Activated T-helper 1 cell treated with anti-CD3 and anti-CD28 coated beads, Interleukin-12 subunit alpha, Interleukin-12 subunit beta, Interleukin-2, Interleukin-4 antibody, amounts not matched to agents 30 ng/mL and 10 ng/mL and 1 ng/mL, durations not matched to agents 14 hours and 24 hours and 36 hours (primary cell): Measurements from ENCODE around the gene ABI1. TPM values are rescaled to one million over a fixed set of nuclear protein-coding genes. Genes with fewer than 3 reads are reported as not detected.

Experiments
- DNase-seq: peaks from one replicate; pipeline ENCODE4 v3.0.0; 2021; ENCODE audit warnings: low spot score
- H3K27ac Mint-ChIP-seq: one replicate; pipeline ENCODE4 v1.8.0; 2021; ENCODE audit warnings: mild to moderate bottlenecking, mixed read lengths
- H3K27me3 Mint-ChIP-seq: one replicate; pipeline ENCODE4 v1.8.0; 2022; ENCODE audit warnings: mild to moderate bottlenecking, moderate library complexity, mixed read lengths; ENCODE audit not compliant: insufficient read depth
- H3K36me3 Mint-ChIP-seq: one replicate; pipeline ENCODE4 v1.8.0; 2021; ENCODE audit warnings: low read depth, mixed read lengths
- H3K4me1 Mint-ChIP-seq: one replicate; pipeline ENCODE4 v1.8.0; 2021; ENCODE audit warnings: low read depth, mixed read lengths
- H3K4me3 Mint-ChIP-seq: one replicate; pipeline ENCODE4 v1.8.0; 2021; ENCODE audit warnings: mild to moderate bottlenecking, moderate library complexity, mixed read lengths
- H3K9me3 Mint-ChIP-seq: one replicate; pipeline ENCODE4 v1.8.0; 2021; ENCODE audit warnings: mixed read lengths
- intact Hi-C: fragments of 100-400 bp; cut with micrococcal nuclease; formaldehyde crosslinking; loops from one replicate; pipeline ENCODE4 v1.15.1; 2024
- total RNA-seq: library from RNA; stranded (reverse); gene quantifications from 2 replicates; pipeline ENCODE4 v1.2.3, GENCODE V29; 2022

The ABI1 gene
- total RNA-seq, 1 donor from 2014 or later, result 66.6 TPM

- Mint-ChIP-seq H3K4me1 (peaks cover 36% of the 10 kb centered on the region), H3K9me3 (no peaks in the 10 kb centered on the region), H3K27me3 (no peaks in the 10 kb centered on the region), H3K27ac (no peak overlapping the region), H3K4me3 (no peak overlapping the region), H3K36me3 (peaks cover 6% of the 10 kb centered on the region)
- intact Hi-C loops, result no loop called here
- DNase-seq, result no peak
Measured at GRCh38 chr10:26773633-26774032, 87.1 kb downstream of the ABI1 start.

GRCh38 chr10:26770069-26770468 is 90.7 kb downstream of the ABI1 start:
- intact Hi-C loops, result no loop called here
- no peak overlapping the region for H3K4me3 Mint-ChIP-seq

GRCh38 chr10:26765549-26765948 is 95.2 kb downstream of the ABI1 start:
- Mint-ChIP-seq H3K27ac (no peak overlapping the region), H3K4me1 (peaks cover under 1% of the 10 kb centered on the region), H3K36me3 (peaks cover 34% of the 10 kb centered on the region), H3K4me3 (no peak overlapping the region), H3K27me3 (no peaks in the 10 kb centered on the region), H3K9me3 (no peaks in the 10 kb centered on the region)
- intact Hi-C loops, result no loop called here
- DNase-seq, result no peak

More at GRCh38 chr10:26770069-26770468, 90.7 kb downstream of the ABI1 start:
- no peak for DNase-seq
- Mint-ChIP-seq H3K27me3 (no peaks in the 10 kb centered on the region), H3K27ac (no peak overlapping the region), H3K4me1 (peaks cover 14% of the 10 kb centered on the region), H3K9me3 (no peaks in the 10 kb centered on the region), H3K36me3 (peaks cover 24% of the 10 kb centered on the region)

GRCh38 chr10:26759008-26759407 is 101.8 kb downstream of the ABI1 start:
- H3K4me3 Mint-ChIP-seq, result no peak overlapping the region
- peak overlapping the region; percentile 13 for H3K27ac Mint-ChIP-seq
- no peaks in the 10 kb centered on the region for H3K27me3 Mint-ChIP-seq
- DNase-seq, result no peak
- H3K36me3 Mint-ChIP-seq, result peaks cover 27% of the 10 kb centered on the region
- H3K4me1 Mint-ChIP-seq, result peaks cover 11% of the 10 kb centered on the region
- intact Hi-C loops, result loop anchor here (5.0 kb wide), 1 partner anchor 38 kb away; no protein-coding TSS in a partner anchor
- H3K9me3 Mint-ChIP-seq, result no peaks in the 10 kb centered on the region

GRCh38 chr10:26755443-26755903 is 105.3 kb downstream of the ABI1 start:
- Mint-ChIP-seq H3K27me3 (no peaks in the 10 kb centered on the region), H3K36me3 (peaks cover 34% of the 10 kb centered on the region), H3K9me3 (no peaks in the 10 kb centered on the region), H3K27ac (peak overlapping the region; percentile 77), H3K4me1 (peaks cover 24% of the 10 kb centered on the region), H3K4me3 (no peak overlapping the region)
- DNase-seq, result no peak
- intact Hi-C loops, result loop anchor here (5.0 kb wide), 1 partner anchor 42 kb away; no protein-coding TSS in a partner anchor

- H3K4me3 Mint-ChIP-seq, result no peak overlapping the region
- H3K36me3 Mint-ChIP-seq, result peaks cover 50% of the 10 kb centered on the region
- DNase-seq, result no peak
- H3K9me3 Mint-ChIP-seq, result no peaks in the 10 kb centered on the region
- intact Hi-C loops, result no loop called here
- H3K27me3 Mint-ChIP-seq, result no peaks in the 10 kb centered on the region
- peak overlapping the region; percentile 57 for H3K27ac Mint-ChIP-seq
- peaks cover 50% of the 10 kb centered on the region for H3K4me1 Mint-ChIP-seq
Measured at GRCh38 chr10:26746061-26746460, 114.7 kb downstream of the ABI1 start.

- no peak for DNase-seq
- intact Hi-C loops, result no loop called here
- Mint-ChIP-seq H3K36me3 (peaks cover 63% of the 10 kb centered on the region), H3K9me3 (no peaks in the 10 kb centered on the region), H3K27ac (peak overlapping the region; percentile 75), H3K4me3 (peak overlapping the region; percentile 8), H3K27me3 (no peaks in the 10 kb centered on the region), H3K4me1 (peaks cover 70% of the 10 kb centered on the region)
Measured at GRCh38 chr10:26743841-26744240, 116.9 kb downstream of the ABI1 start.

GRCh38 chr10:26743091-26743490 is 117.7 kb downstream of the ABI1 start:
- intact Hi-C loops, result no loop called here
- Mint-ChIP-seq H3K36me3 (peaks cover 65% of the 10 kb centered on the region), H3K4me3 (no peak overlapping the region), H3K9me3 (no peaks in the 10 kb centered on the region), H3K27ac (peak overlapping the region; percentile 97), H3K4me1 (peaks cover 78% of the 10 kb centered on the region), H3K27me3 (no peaks in the 10 kb centered on the region)
- DNase-seq, result no peak

GRCh38 chr10:26741368-26741767 is 119.4 kb downstream of the ABI1 start:
- peaks cover 66% of the 10 kb centered on the region for H3K36me3 Mint-ChIP-seq

GRCh38 chr10:26739071-26739631 is 121.6 kb downstream of the ABI1 start:
- Mint-ChIP-seq H3K27ac (peak overlapping the region; percentile 99), H3K9me3 (no peaks in the 10 kb centered on the region), H3K36me3 (peaks cover 69% of the 10 kb centered on the region), H3K27me3 (no peaks in the 10 kb centered on the region), H3K4me3 (peak overlapping the region; percentile 77), H3K4me1 (peaks cover 83% of the 10 kb centered on the region)
- intact Hi-C loops, result loop anchor here (2.0 to 5.0 kb wide), 5 partner anchors 42 to 504 kb away; partner anchors contain the start of genes MASTL, PDSS1 and YME1L1
- DNase-seq, result no peak

More at GRCh38 chr10:26741368-26741767, 119.4 kb downstream of the ABI1 start:
- intact Hi-C loops, result no loop called here
- peak overlapping the region; percentile 7 for H3K4me3 Mint-ChIP-seq
- peaks cover 83% of the 10 kb centered on the region for H3K4me1 Mint-ChIP-seq
- no peaks in the 10 kb centered on the region for H3K27me3 Mint-ChIP-seq
- H3K27ac Mint-ChIP-seq, result peak overlapping the region; percentile 84
- no peaks in the 10 kb centered on the region for H3K9me3 Mint-ChIP-seq
- DNase-seq, result no peak

- intact Hi-C loops, result loop anchor here (2.0 to 5.0 kb wide), 5 partner anchors 41 to 504 kb away; partner anchors contain the start of genes MASTL, PDSS1 and YME1L1
- H3K27me3 Mint-ChIP-seq, result no peaks in the 10 kb centered on the region
- peak overlapping the region; percentile 99 for H3K27ac Mint-ChIP-seq
- DNase-seq, result no peak
- H3K9me3 Mint-ChIP-seq, result no peaks in the 10 kb centered on the region
- H3K36me3 Mint-ChIP-seq, result peaks cover 65% of the 10 kb centered on the region
- peak overlapping the region; percentile 45 for H3K4me3 Mint-ChIP-seq
- peaks cover 78% of the 10 kb centered on the region for H3K4me1 Mint-ChIP-seq
Measured at GRCh38 chr10:26738301-26738911, 122.4 kb downstream of the ABI1 start.

GRCh38 chr10:26737730-26738129 is 123.0 kb downstream of the ABI1 start:
- H3K9me3 Mint-ChIP-seq, result no peaks in the 10 kb centered on the region
- peak; percentile 59 for DNase-seq
- H3K27me3 Mint-ChIP-seq, result no peaks in the 10 kb centered on the region
- H3K4me3 Mint-ChIP-seq, result peak overlapping the region; percentile 45
- H3K4me1 Mint-ChIP-seq, result peaks cover 74% of the 10 kb centered on the region
- H3K36me3 Mint-ChIP-seq, result peaks cover 61% of the 10 kb centered on the region
- peak overlapping the region; percentile 99 for H3K27ac Mint-ChIP-seq
- intact Hi-C loops, result loop anchor here (1.0 to 5.0 kb wide), 11 partner anchors 11 to 767 kb away; partner anchors contain the start of genes ABI1, MASTL, PDSS1 and RAB18

GRCh38 chr10:26735435-26735834 is 125.3 kb downstream of the ABI1 start:
- H3K9me3 Mint-ChIP-seq, result no peaks in the 10 kb centered on the region
- no peaks in the 10 kb centered on the region for H3K27me3 Mint-ChIP-seq
- peaks cover 54% of the 10 kb centered on the region for H3K4me1 Mint-ChIP-seq
- H3K4me3 Mint-ChIP-seq, result no peak overlapping the region
- peaks cover 54% of the 10 kb centered on the region for H3K36me3 Mint-ChIP-seq
- intact Hi-C loops, result loop anchor here (5.0 kb wide), 3 partner anchors 38 to 288 kb away; partner anchors contain the start of gene PDSS1
- H3K27ac Mint-ChIP-seq, result peak overlapping the region; percentile 80
- no peak for DNase-seq
